ENCODE results near the gene ELFN1. TPM values are rescaled to one million over a fixed set of nuclear protein-coding genes. Genes with fewer than 3 reads are reported as not detected.

Gene ELFN1
- polyA plus RNA-seq, 1 of the 3 experiments (the other 2 are of a cell fraction) = 0.05 TPM

DNA sequence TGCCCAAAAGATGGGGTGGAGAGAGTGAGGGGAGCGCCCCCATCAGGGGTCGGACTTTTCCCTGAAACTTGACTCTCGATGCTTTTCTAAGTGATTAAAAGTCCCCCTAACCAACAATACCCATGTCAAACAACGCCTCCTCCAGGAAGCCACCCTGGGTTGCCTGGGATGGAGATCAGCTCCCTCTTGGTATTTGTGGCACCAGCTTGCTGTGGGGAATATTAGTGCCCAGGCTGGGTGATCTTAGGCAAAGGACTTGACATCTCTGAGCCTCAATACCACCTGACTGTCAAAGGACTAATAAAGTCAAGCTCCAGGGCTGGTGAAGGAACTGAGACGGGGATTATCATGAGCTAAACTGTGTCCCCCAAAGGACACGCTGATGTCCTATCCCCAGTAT lies 18.2 kb upstream of the ELFN1 start:
- Histone ChIP-seq H4K20me1 (ENCODE audit: insufficient read depth) (no peaks in the 10 kb centered on the region), H2AFZ (ENCODE audit: low read depth) (no peak overlapping the region), H3K79me2 (ENCODE audit: insufficient read depth) (no peaks in the 10 kb centered on the region), H3K4me3 (ENCODE audit: low read depth in 2 of 2, low read length in 1 of 2) (no peak overlapping the region), H3K9me2 (no peaks in the 10 kb centered on the region), H3F3A (replicated peaks; ENCODE audit: insufficient read depth) (no peaks in the 10 kb centered on the region), H3K9ac (no peak overlapping the region), H3K27me3 (ENCODE audit: insufficient read depth) (peaks cover 29% of the 10 kb centered on the region), H3K4me2 (no peak overlapping the region), H3K9me3 (no peaks in the 10 kb centered on the region), H3K27ac (ENCODE audit: low read depth in 2 of 2, low read length in 1 of 2) (peak overlapping the region in 1 of 2 experiments; percentile 71; a peak in 1 of 4 replicates), H3K36me3 (replicated peaks in 1 of 2; ENCODE audit: control insufficient read depth in 1 of 2, insufficient read depth in 2 of 2, low read length in 1 of 2) (no peaks in the 10 kb centered on the region), H3K4me1 (ENCODE audit: control insufficient read depth in 1 of 2, insufficient read depth in 2 of 2, low read depth in 1 of 2, low read length in 1 of 2) (peaks cover 0 to 67% of the 10 kb centered on the region in 2 experiments; a peak in 1 of 4 replicates)
- CTCF ChIA-PET = interaction anchor here (0.7 to 3.8 kb wide), 4 partner anchors 12 to 552 kb away, joined by 3 to 28 read pairs (median 6); no protein-coding TSS in a partner anchor
- 65% methylated on average over 6 of the region's 6 CpGs for WGBS (ENCODE audit: low lambda C conversion rate)
- DNase-seq = no peak
- TF ChIP-seq POLR2AphosphoS5 (IDR thresholded peaks at IDR 0.05; ENCODE audit: low read depth, low read length) = no peak
- TF ChIP-seq RXRA (IDR thresholded peaks at IDR 0.05; ENCODE audit: borderline replicate concordance, low read depth) = no peak
- no peak for TF ChIP-seq YY1 (IDR thresholded peaks at IDR 0.05; ENCODE audit: low read depth)
- TF ChIP-seq FOXM1 (IDR thresholded peaks at IDR 0.05; ENCODE audit: low read depth) = no peak
- TF ChIP-seq, protein P1, sequence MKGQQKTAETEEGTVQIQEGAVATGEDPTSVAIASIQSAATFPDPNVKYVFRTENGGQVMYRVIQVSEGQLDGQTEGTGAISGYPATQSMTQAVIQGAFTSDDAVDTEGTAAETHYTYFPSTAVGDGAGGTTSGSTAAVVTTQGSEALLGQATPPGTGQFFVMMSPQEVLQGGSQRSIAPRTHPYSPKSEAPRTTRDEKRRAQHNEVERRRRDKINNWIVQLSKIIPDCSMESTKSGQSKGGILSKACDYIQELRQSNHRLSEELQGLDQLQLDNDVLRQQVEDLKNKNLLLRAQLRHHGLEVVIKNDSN (IDR thresholded peaks at IDR 0.05; ENCODE audit: borderline replicate concordance, low read depth) = no peak
- no peak for TF ChIP-seq CHD2 (IDR thresholded peaks at IDR 0.05; ENCODE audit: low read length, partially characterized antibody)
- POLR2A ChIA-PET = no interaction called here

DNA sequence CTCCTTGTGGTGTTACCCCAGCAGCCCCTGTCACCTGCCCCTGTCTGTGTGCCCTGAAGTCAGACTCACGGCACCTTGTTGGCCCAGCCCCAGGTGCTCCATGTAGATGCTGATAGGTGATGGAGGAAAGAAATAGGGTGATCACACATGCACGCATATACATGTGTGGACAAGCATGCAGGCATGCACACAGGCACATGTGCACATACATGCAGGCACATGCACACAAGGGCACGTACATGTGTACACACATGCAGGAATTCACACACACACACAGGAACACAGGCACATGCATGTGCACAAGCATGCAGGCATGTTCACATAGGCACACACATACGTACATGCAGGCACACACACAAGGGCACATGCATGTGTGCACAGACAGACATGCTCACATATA lies 16.6 kb upstream of the ELFN1 start:
- TF ChIP-seq GATA2 (CRISPR knock-in tag; IDR thresholded peaks at IDR 0.05) = no peak
- no peak for TF ChIP-seq CHD2 (IDR thresholded peaks at IDR 0.05; ENCODE audit: low read length, partially characterized antibody)
- no peak for TF ChIP-seq GABPA (IDR thresholded peaks at IDR 0.05; ENCODE audit: low read depth)
- TF ChIP-seq FOXJ3 (CRISPR knock-in tag; IDR thresholded peaks at IDR 0.05) = no peak
- no peak for TF ChIP-seq POLR2AphosphoS5 (IDR thresholded peaks at IDR 0.05; ENCODE audit: low read depth, low read length)
- TF ChIP-seq, protein P1 (IDR thresholded peaks at IDR 0.05; ENCODE audit: borderline replicate concordance, low read depth) = no peak
- no peak for TF ChIP-seq NRF1 (IDR thresholded peaks at IDR 0.05; ENCODE audit: low read depth, low read length)
- TF ChIP-seq FOXM1 (IDR thresholded peaks at IDR 0.05; ENCODE audit: low read depth) = no peak
- TF ChIP-seq, protein P2, sequence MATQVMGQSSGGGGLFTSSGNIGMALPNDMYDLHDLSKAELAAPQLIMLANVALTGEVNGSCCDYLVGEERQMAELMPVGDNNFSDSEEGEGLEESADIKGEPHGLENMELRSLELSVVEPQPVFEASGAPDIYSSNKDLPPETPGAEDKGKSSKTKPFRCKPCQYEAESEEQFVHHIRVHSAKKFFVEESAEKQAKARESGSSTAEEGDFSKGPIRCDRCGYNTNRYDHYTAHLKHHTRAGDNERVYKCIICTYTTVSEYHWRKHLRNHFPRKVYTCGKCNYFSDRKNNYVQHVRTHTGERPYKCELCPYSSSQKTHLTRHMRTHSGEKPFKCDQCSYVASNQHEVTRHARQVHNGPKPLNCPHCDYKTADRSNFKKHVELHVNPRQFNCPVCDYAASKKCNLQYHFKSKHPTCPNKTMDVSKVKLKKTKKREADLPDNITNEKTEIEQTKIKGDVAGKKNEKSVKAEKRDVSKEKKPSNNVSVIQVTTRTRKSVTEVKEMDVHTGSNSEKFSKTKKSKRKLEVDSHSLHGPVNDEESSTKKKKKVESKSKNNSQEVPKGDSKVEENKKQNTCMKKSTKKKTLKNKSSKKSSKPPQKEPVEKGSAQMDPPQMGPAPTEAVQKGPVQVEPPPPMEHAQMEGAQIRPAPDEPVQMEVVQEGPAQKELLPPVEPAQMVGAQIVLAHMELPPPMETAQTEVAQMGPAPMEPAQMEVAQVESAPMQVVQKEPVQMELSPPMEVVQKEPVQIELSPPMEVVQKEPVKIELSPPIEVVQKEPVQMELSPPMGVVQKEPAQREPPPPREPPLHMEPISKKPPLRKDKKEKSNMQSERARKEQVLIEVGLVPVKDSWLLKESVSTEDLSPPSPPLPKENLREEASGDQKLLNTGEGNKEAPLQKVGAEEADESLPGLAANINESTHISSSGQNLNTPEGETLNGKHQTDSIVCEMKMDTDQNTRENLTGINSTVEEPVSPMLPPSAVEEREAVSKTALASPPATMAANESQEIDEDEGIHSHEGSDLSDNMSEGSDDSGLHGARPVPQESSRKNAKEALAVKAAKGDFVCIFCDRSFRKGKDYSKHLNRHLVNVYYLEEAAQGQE (IDR thresholded peaks at IDR 0.05; ENCODE audit: low read depth, low read length) = no peak
- TF ChIP-seq, protein P3, sequence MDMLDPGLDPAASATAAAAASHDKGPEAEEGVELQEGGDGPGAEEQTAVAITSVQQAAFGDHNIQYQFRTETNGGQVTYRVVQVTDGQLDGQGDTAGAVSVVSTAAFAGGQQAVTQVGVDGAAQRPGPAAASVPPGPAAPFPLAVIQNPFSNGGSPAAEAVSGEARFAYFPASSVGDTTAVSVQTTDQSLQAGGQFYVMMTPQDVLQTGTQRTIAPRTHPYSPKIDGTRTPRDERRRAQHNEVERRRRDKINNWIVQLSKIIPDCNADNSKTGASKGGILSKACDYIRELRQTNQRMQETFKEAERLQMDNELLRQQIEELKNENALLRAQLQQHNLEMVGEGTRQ (IDR thresholded peaks at IDR 0.05; ENCODE audit: borderline replicate concordance, low read depth, low read length) = no peak
- TF ChIP-seq MXI1 (IDR thresholded peaks at IDR 0.05; ENCODE audit: low read depth, low read length) = no peak
- TF ChIP-seq TAF1 (IDR thresholded peaks at IDR 0.05; ENCODE audit: borderline replicate concordance, low read depth, low read length) = no peak
- TF ChIP-seq EZH2phosphoT487 (IDR thresholded peaks at IDR 0.05; ENCODE audit: borderline replicate concordance, low read depth) = no peak
- no peak for TF ChIP-seq RCOR1 (IDR thresholded peaks at IDR 0.05; ENCODE audit: low read length)
- no peak overlapping the region for H3K4me2 ChIP-seq
- no peaks in the 10 kb centered on the region for H3F3A ChIP-seq (replicated peaks; ENCODE audit: insufficient read depth)
- no peak for DNase-seq
- 71% methylated on average over 4 of the region's 4 CpGs for WGBS (ENCODE audit: low lambda C conversion rate)
- no peaks in the 10 kb centered on the region for H3K9me2 ChIP-seq
- H2AFZ ChIP-seq (ENCODE audit: low read depth) = no peak overlapping the region
- peaks cover 30% of the 10 kb centered on the region for H3K27me3 ChIP-seq (ENCODE audit: insufficient read depth)
- H3K27ac ChIP-seq (ENCODE audit: low read depth in 2 of 2, low read length in 1 of 2) = peak overlapping the region in 1 of 2 experiments; percentile 11; a peak in 1 of 4 replicates
- peaks cover 0 to 52% of the 10 kb centered on the region in 2 experiments; a peak in 1 of 4 replicates for H3K4me1 ChIP-seq (ENCODE audit: control insufficient read depth in 1 of 2, insufficient read depth in 2 of 2, low read depth in 1 of 2, low read length in 1 of 2)
- ChIA-PET CTCF (interaction anchor here (1.7 to 2.4 kb wide), 2 partner anchors 11 to 75 kb away, joined by 7 to 10 read pairs; no protein-coding TSS in a partner anchor), POLR2A (interaction anchor here (0.6 kb wide), 1 partner anchor 99 kb away, joined by 4 read pairs; no protein-coding TSS in a partner anchor)
- H3K9me3 ChIP-seq = no peaks in the 10 kb centered on the region
- no peaks in the 10 kb centered on the region for H3K79me2 ChIP-seq (ENCODE audit: insufficient read depth)
- H3K4me3 ChIP-seq (ENCODE audit: low read depth in 2 of 2, low read length in 1 of 2) = no peak overlapping the region
- no peaks in the 10 kb centered on the region for H3K36me3 ChIP-seq (replicated peaks in 1 of 2; ENCODE audit: control insufficient read depth in 1 of 2, insufficient read depth in 2 of 2, low read length in 1 of 2)
- H3K9ac ChIP-seq = no peak overlapping the region
- no peaks in the 10 kb centered on the region for H4K20me1 ChIP-seq (ENCODE audit: insufficient read depth)
